Duodenal mucosa (tissue), 2 donors: ENCODE data around the gene SPINK5.

Source experiments
- H3K27ac ChIP-seq: one replicate; pipeline ENCODE4 v1.7.0; 2013; ENCODE audit warnings: low read depth, low read length
- H3K27me3 ChIP-seq, 2 donors: one replicate each; pipeline ENCODE4 v1.7.0; 2013; ENCODE audit warnings: low read length in 2 of 2, control low read depth in 1 of 2; ENCODE audit not compliant: insufficient read depth in 2 of 2, control insufficient read depth in 1 of 2
- H3K36me3 ChIP-seq, 2 donors: one replicate each; pipeline ENCODE4 v1.7.0; 2013; ENCODE audit warnings: low read length in 2 of 2, control low read depth in 1 of 2; ENCODE audit not compliant: insufficient read depth in 2 of 2, control insufficient read depth in 1 of 2
- H3K4me1 ChIP-seq, 2 donors: one replicate each; pipeline ENCODE4 v1.7.0; 2013; ENCODE audit warnings: low read length in 2 of 2, control low read depth in 1 of 2; ENCODE audit not compliant: insufficient read depth in 2 of 2, control insufficient read depth in 1 of 2
- H3K4me3 ChIP-seq, 2 donors: one replicate each; pipeline ENCODE4 v1.7.0; 2013; ENCODE audit warnings: low read length in 2 of 2, low read depth in 1 of 2
- H3K9ac ChIP-seq, 2 donors: one replicate each; pipeline ENCODE4 v1.7.0; 2013; ENCODE audit warnings: low read length in 2 of 2, low read depth in 1 of 2
- H3K9me3 ChIP-seq, 2 donors: one replicate each; pipeline ENCODE4 v1.7.0; 2013; ENCODE audit warnings: low read length in 2 of 2, control low read depth in 1 of 2; ENCODE audit not compliant: control insufficient read depth in 1 of 2

The SPINK5 gene

GRCh38 chr5:148090146-148090772 is 26.5 kb downstream of the SPINK5 start:
- Histone ChIP-seq H3K4me3 (no peak overlapping the region), H3K36me3 (no peaks in the 10 kb centered on the region), H3K9ac (no peak overlapping the region), H3K9me3 (no peaks in the 10 kb centered on the region), H3K27me3 (no peaks in the 10 kb centered on the region), H3K27ac (no peak overlapping the region), H3K4me1 (peaks cover 0 to 10% of the 10 kb centered on the region in 2 donors)

GRCh38 chr5:148090773-148091250 is 27.0 kb downstream of the SPINK5 start:
- Histone ChIP-seq H3K4me3 (no peak overlapping the region), H3K9me3 (no peaks in the 10 kb centered on the region), H3K27ac (no peak overlapping the region), H3K9ac (no peak overlapping the region), H3K27me3 (no peaks in the 10 kb centered on the region), H3K36me3 (no peaks in the 10 kb centered on the region), H3K4me1 (peaks cover 0 to 10% of the 10 kb centered on the region in 2 donors)

GRCh38 chr5:148091991-148092964 is 28.5 kb downstream of the SPINK5 start:
- Histone ChIP-seq H3K27ac (no peak overlapping the region), H3K9me3 (no peaks in the 10 kb centered on the region), H3K27me3 (no peaks in the 10 kb centered on the region), H3K9ac (no peak overlapping the region), H3K4me3 (no peak overlapping the region), H3K4me1 (peaks cover 0 to 10% of the 10 kb centered on the region in 2 donors), H3K36me3 (no peaks in the 10 kb centered on the region)

- no peaks in the 10 kb centered on the region for H3K27me3 ChIP-seq
- no peak overlapping the region for H3K4me3 ChIP-seq
- no peak overlapping the region for H3K9ac ChIP-seq
- no peaks in the 10 kb centered on the region for H3K9me3 ChIP-seq
- no peaks in the 10 kb centered on the region for H3K36me3 ChIP-seq
- H3K4me1 ChIP-seq: peaks cover 0 to 10% of the 10 kb centered on the region in 2 donors
- no peak overlapping the region for H3K27ac ChIP-seq
These were observed 30.6 kb downstream of the SPINK5 start for GRCh38 chr5:148094336-148094735.

DNA sequence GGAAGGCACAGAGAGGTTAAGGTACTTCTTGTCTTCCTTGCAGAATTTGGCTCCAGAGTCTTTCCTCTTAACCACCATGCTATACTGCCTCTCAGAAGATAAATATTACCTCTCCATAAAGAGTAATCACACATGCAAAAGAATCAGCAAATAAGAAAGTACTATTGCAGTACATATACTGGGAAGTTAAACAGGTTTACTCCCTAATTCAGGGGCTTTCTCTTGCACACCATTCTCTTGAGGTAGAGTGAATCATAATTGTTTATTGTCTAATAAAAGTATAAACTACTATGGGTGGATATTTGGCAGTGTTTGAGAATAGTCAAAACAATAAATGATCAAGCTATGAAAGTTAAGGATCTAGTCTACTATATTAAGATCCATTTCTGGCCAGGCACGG is 40.4 kb downstream of the SPINK5 start:
- Histone ChIP-seq H3K9ac (no peak overlapping the region), H3K36me3 (no peaks in the 10 kb centered on the region)

GRCh38 chr5:148107608-148108007 is 43.8 kb downstream of the SPINK5 start:
- no peak overlapping the region for H3K27ac ChIP-seq
- no peaks in the 10 kb centered on the region for H3K9me3 ChIP-seq
- no peaks in the 10 kb centered on the region for H3K4me1 ChIP-seq
- H3K36me3 ChIP-seq: no peaks in the 10 kb centered on the region
- no peak overlapping the region for H3K9ac ChIP-seq
- no peak overlapping the region for H3K4me3 ChIP-seq
- no peaks in the 10 kb centered on the region for H3K27me3 ChIP-seq

More for the DNA sequence above, 40.4 kb downstream of the SPINK5 start:
- Histone ChIP-seq H3K27me3 (no peaks in the 10 kb centered on the region), H3K27ac (no peak overlapping the region), H3K9me3 (no peaks in the 10 kb centered on the region), H3K4me3 (no peak overlapping the region), H3K4me1 (no peaks in the 10 kb centered on the region)

GRCh38 chr5:148113243-148113642 is 49.5 kb downstream of the SPINK5 start:
- H3K27me3 ChIP-seq: no peaks in the 10 kb centered on the region
- no peak overlapping the region for H3K27ac ChIP-seq
- H3K4me3 ChIP-seq: no peak overlapping the region
- no peak overlapping the region for H3K9ac ChIP-seq
- no peaks in the 10 kb centered on the region for H3K4me1 ChIP-seq
- no peaks in the 10 kb centered on the region for H3K9me3 ChIP-seq
- no peaks in the 10 kb centered on the region for H3K36me3 ChIP-seq

DNA sequence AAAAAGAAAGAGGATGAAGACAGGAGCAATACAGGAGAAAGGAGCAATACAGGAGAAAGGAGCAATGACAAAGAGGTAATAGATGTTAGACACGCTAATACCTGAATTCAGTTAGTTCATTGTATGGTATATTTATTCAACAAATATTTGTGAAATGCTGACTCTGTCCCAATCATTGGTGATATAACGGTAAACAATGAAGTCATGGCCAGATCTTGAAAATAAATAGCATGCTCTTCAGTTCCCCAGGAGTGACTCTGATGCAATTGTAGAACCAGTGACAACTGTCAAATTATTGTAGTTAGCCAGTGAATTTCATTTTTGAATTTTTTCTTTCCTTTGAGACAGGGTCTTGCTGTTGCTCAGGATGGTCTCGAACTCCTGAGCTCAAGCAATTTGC is 56.5 kb downstream of the SPINK5 start:
- Histone ChIP-seq H3K4me3 (no peak overlapping the region), H3K9ac (no peak overlapping the region), H3K9me3 (no peaks in the 10 kb centered on the region), H3K27ac (no peak overlapping the region), H3K36me3 (no peaks in the 10 kb centered on the region), H3K4me1 (no peaks in the 10 kb centered on the region), H3K27me3 (no peaks in the 10 kb centered on the region)

DNA sequence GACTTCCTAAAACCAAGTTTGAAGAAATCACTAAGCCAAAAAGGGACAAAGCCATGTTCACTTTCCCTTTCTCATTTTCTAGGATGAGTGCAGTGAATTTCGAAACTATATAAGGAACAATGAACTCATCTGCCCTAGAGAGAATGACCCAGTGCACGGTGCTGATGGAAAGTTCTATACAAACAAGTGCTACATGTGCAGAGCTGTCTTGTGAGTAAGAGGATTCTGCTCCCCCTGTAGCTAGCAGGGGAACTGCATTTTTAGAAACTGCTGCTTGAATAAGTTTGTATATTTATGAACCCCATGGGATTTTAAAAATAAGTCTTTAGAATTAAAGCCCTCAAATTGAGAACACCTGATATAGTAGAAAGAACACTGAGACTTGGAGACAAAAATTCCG is 61.9 kb downstream of the SPINK5 start:
- H3K27me3 ChIP-seq: no peaks in the 10 kb centered on the region
- H3K27ac ChIP-seq: no peak overlapping the region
- no peak overlapping the region for H3K4me3 ChIP-seq
- H3K9me3 ChIP-seq: no peaks in the 10 kb centered on the region
- H3K36me3 ChIP-seq: no peaks in the 10 kb centered on the region
- no peak overlapping the region for H3K9ac ChIP-seq
- no peaks in the 10 kb centered on the region for H3K4me1 ChIP-seq
